DMS153 treated with DMSO at 0.1 percent for 48 hours (cell line): ENCODE results near the gene PLCXD3.

ENCODE experiments used
- DNase-seq: peaks from one replicate; lab custom pipeline; 2025; ENCODE audit not compliant: unreplicated experiment; lab: John Stamatoyannopoulos, UW

Gene PLCXD3

GRCh38 chr5:41415242-41415641, 95.2 kb downstream of the PLCXD3 start:
- DNase-seq, result no peak

GRCh38 chr5:41414598-41414997, 95.8 kb downstream of the PLCXD3 start:
- no peak for DNase-seq

GRCh38 chr5:41413074-41413473, 97.3 kb downstream of the PLCXD3 start:
- no peak for DNase-seq

GRCh38 chr5:41412496-41412895, 97.9 kb downstream of the PLCXD3 start:
- no peak for DNase-seq

GRCh38 chr5:41410737-41411136, 99.7 kb downstream of the PLCXD3 start:
- no peak for DNase-seq

- DNase-seq, result no peak
These were observed 100.1 kb downstream of the PLCXD3 start for GRCh38 chr5:41410307-41410706.

GRCh38 chr5:41408676-41409443, 101.5 kb downstream of the PLCXD3 start:
- DNase-seq, result no peak

GRCh38 chr5:41406936-41407335, 103.5 kb downstream of the PLCXD3 start:
- no peak for DNase-seq

- DNase-seq, result no peak
These were observed 104.0 kb downstream of the PLCXD3 start for GRCh38 chr5:41406424-41406823.

GRCh38 chr5:41404757-41405156, 105.6 kb downstream of the PLCXD3 start:
- DNase-seq, result no peak

GRCh38 chr5:41403846-41404245, 106.6 kb downstream of the PLCXD3 start:
- no peak for DNase-seq

- DNase-seq, result no peak
These were observed 107.6 kb downstream of the PLCXD3 start for GRCh38 chr5:41402845-41403244.

GRCh38 chr5:41399839-41400238, 110.6 kb downstream of the PLCXD3 start:
- DNase-seq, result no peak

GRCh38 chr5:41392016-41392415, 118.4 kb downstream of the PLCXD3 start:
- no peak for DNase-seq

- DNase-seq, result no peak
These were observed 135.8 kb downstream of the PLCXD3 start for GRCh38 chr5:41374631-41375030.

GRCh38 chr5:41373230-41373629, 137.2 kb downstream of the PLCXD3 start:
- DNase-seq, result no peak

GRCh38 chr5:41371738-41372137, 138.7 kb downstream of the PLCXD3 start:
- DNase-seq, result no peak

- DNase-seq, result no peak
These were observed 139.9 kb downstream of the PLCXD3 start for GRCh38 chr5:41370482-41370881.

GRCh38 chr5:41369799-41370198, 140.6 kb downstream of the PLCXD3 start:
- no peak for DNase-seq

GRCh38 chr5:41368158-41368557, 142.2 kb downstream of the PLCXD3 start:
- DNase-seq, result no peak

GRCh38 chr5:41365369-41365768, 145.0 kb downstream of the PLCXD3 start:
- DNase-seq, result no peak

GRCh38 chr5:41364346-41364745, 146.1 kb downstream of the PLCXD3 start:
- DNase-seq, result no peak

GRCh38 chr5:41363343-41363986, 146.9 kb downstream of the PLCXD3 start:
- DNase-seq, result no peak
